HCT116 (cell line): Measurements from ENCODE around the gene CCDC157. TPM values are rescaled to one million over a fixed set of nuclear protein-coding genes. Genes with fewer than 3 reads are reported as not detected.

Experiments
- ATAC-seq: fragments of 200-7000 bp; cut with Tn5 transposase; 2 replicates; pipeline ENCODE4 v1.9.1; 2020; ENCODE audit warnings: mild to moderate bottlenecking, moderate library complexity
- BruUV-seq: library from RNA; stranded (reverse); fragments of 400-500 nt; replicated peaks from 2 replicates; lab custom pipeline; 2021; lab: Mats Ljungman, UMichigan
- CTCF ChIA-PET: fragments of 300-600 bp; sonication (Branson Sonifier 250); formaldehyde crosslinking; loops from one replicate; lab custom pipeline; 2021; ENCODE audit warnings: antibody characterized with exemption; lab: Charles Lee
- POLR2A ChIA-PET: fragments of 300-600, 350-600 bp; sonication (Branson Sonifier 250); formaldehyde crosslinking; loops from one replicate; lab custom pipeline; 2021; ENCODE audit warnings: antibody characterized with exemption; lab: Charles Lee
- RAD21 ChIA-PET, 2 experiments: fragments of 300-600 bp; sonication (Branson Sonifier 250); formaldehyde crosslinking; loops; one replicate each; lab custom pipeline; 2023; ENCODE audit warnings: low total read pairs in 2 of 2; ENCODE audit not compliant: uncharacterized antibody in 2 of 2, unreplicated experiment in 2 of 2, low non-redundant PET in 1 of 2; lab: Charles Lee
- DNase-seq: peaks from one replicate; pipeline ENCODE4 v3.0.0-alpha.2; 2010; ENCODE audit warnings: low read depth, low spot score
- H2AFZ ChIP-seq: fragments of 200-600 bp; shearing (Covaris generic), sonication (generic); 2 replicates; pipeline ENCODE4 v1.6.1; 2017; ENCODE audit warnings: low read depth, mixed run types, mixed read lengths, antibody characterized with exemption, low read length; ENCODE audit not compliant: poor library complexity, severe bottlenecking
- H3K27ac ChIP-seq: 2 replicates; pipeline ENCODE4 v1.5.1; 2012; ENCODE audit warnings: low read depth, low read length
- H3K27me3 ChIP-seq: fragments of 200-600 bp; sonication (generic); 2 replicates; pipeline ENCODE4 v1.6.1; 2016; ENCODE audit warnings: mixed run types, low read length, mixed read lengths; ENCODE audit not compliant: insufficient read depth
- H3K36me3 ChIP-seq, 2 experiments: fragments of 200-500 bp in 1 of 2; fragments of 200-600 bp in 1 of 2; sonication (Bioruptor generic) in 1 of 2; sonication (generic) in 1 of 2; 2 replicates each; pipeline versions ENCODE4 v1.5.1 to v1.6.1; 2014 to 2016; ENCODE audit warnings: low read length in 2 of 2, inconsistent platforms in 1 of 2, mixed read lengths in 1 of 2, mixed run types in 1 of 2; ENCODE audit not compliant: insufficient read depth in 2 of 2, control insufficient read depth in 1 of 2
- H3K4me1 ChIP-seq, 2 experiments: fragments of 200-600 bp in 1 of 2; sonication (generic) in 1 of 2; 2 replicates each; pipeline versions ENCODE4 v1.5.1 to v1.6.1; 2012 to 2017; ENCODE audit warnings: low read length in 2 of 2, inconsistent platforms in 1 of 2, mild to moderate bottlenecking in 1 of 2, mixed read lengths in 1 of 2, mixed run types in 1 of 2, moderate library complexity in 1 of 2; ENCODE audit not compliant: insufficient read depth in 2 of 2, control insufficient read depth in 1 of 2
- H3K4me2 ChIP-seq: fragments of 200-600 bp; sonication (generic); 2 replicates; pipeline ENCODE4 v1.6.1; 2017; ENCODE audit warnings: mixed run types, low read length, mixed read lengths
- H3K4me3 ChIP-seq, 2 experiments: fragments of 200-600 bp in 1 of 2; sonication (generic) in 1 of 2; replicated peaks in 1 of 2; 2 replicates each; pipeline ENCODE4 v1.5.1; 2011 to 2016; ENCODE audit warnings: low read length in 2 of 2, control low read depth in 1 of 2, low read depth in 1 of 2, mild to moderate bottlenecking in 1 of 2, mixed read lengths in 1 of 2, mixed run types in 1 of 2
- H3K79me2 ChIP-seq: fragments of 200-600 bp; sonication (generic); 2 replicates; pipeline ENCODE4 v1.6.1; 2017; ENCODE audit warnings: mild to moderate bottlenecking, mixed run types, low read length, moderate library complexity, mixed read lengths; ENCODE audit not compliant: insufficient read depth
- H3K9ac ChIP-seq: fragments of 200-600 bp; sonication (generic); 2 replicates; pipeline ENCODE4 v1.6.1; 2016; ENCODE audit warnings: low read length, mixed read lengths
- H3K9me2 ChIP-seq: fragments of 200-600 bp; sonication (generic), shearing (Covaris generic); 2 replicates; pipeline ENCODE4 v1.6.1; 2017; ENCODE audit warnings: mixed run types, mild to moderate bottlenecking, moderate library complexity; ENCODE audit not compliant: insufficient read depth
- H3K9me3 ChIP-seq, 2 experiments: fragments of 200-500 bp in 1 of 2; fragments of 200-600 bp in 1 of 2; sonication (Bioruptor generic) in 1 of 2; sonication (generic) in 1 of 2; 2 replicates each; pipeline ENCODE4 v1.6.1; 2014 to 2017; ENCODE audit warnings: low read length in 2 of 2, mixed read lengths in 2 of 2, inconsistent platforms in 1 of 2, low read depth in 1 of 2, mild to moderate bottlenecking in 1 of 2, mixed run types in 1 of 2, moderate library complexity in 1 of 2; ENCODE audit not compliant: control insufficient read depth in 1 of 2, insufficient read depth in 1 of 2
- H4K20me1 ChIP-seq: fragments of 200-600 bp; sonication (generic), shearing (Covaris generic); 2 replicates; pipeline ENCODE4 v1.6.1; 2017; ENCODE audit warnings: mixed run types, mild to moderate bottlenecking, moderate library complexity; ENCODE audit not compliant: insufficient read depth
- CBX3 ChIP-seq: IDR thresholded peaks from 2 replicates; pipeline ENCODE4 v1.6.1; 2012; ENCODE audit warnings: low read depth
- CEBPB ChIP-seq: IDR thresholded peaks from 2 replicates; pipeline ENCODE4 v1.6.1; 2012; ENCODE audit warnings: low read depth
- EGR1 ChIP-seq: IDR thresholded peaks from 2 replicates; pipeline ENCODE4 v1.6.1; 2012; ENCODE audit warnings: low read depth
- FOSL1 ChIP-seq: IDR thresholded peaks from 2 replicates; pipeline ENCODE4 v1.6.1; 2012; ENCODE audit warnings: low read depth
- REST ChIP-seq: IDR thresholded peaks from 2 replicates; pipeline ENCODE4 v1.6.1; 2012; ENCODE audit warnings: low read depth
- SRF ChIP-seq: IDR thresholded peaks from 2 replicates; pipeline ENCODE4 v1.6.1; 2012; ENCODE audit warnings: low read depth
- intact Hi-C: fragments of 100-400 bp; cut with micrococcal nuclease; formaldehyde crosslinking; loops from 2 replicates; pipeline ENCODE4 v1.10.0; 2022
- total RNA-seq: library from RNA; stranded (reverse); gene quantifications from one replicate; pipeline ENCODE4 v1.2.1, GENCODE V29; 2021; ENCODE audit not compliant: unreplicated experiment

The CCDC157 gene
- total RNA-seq, 1 experiment from 2014 or later, result 2.1 TPM

DNA sequence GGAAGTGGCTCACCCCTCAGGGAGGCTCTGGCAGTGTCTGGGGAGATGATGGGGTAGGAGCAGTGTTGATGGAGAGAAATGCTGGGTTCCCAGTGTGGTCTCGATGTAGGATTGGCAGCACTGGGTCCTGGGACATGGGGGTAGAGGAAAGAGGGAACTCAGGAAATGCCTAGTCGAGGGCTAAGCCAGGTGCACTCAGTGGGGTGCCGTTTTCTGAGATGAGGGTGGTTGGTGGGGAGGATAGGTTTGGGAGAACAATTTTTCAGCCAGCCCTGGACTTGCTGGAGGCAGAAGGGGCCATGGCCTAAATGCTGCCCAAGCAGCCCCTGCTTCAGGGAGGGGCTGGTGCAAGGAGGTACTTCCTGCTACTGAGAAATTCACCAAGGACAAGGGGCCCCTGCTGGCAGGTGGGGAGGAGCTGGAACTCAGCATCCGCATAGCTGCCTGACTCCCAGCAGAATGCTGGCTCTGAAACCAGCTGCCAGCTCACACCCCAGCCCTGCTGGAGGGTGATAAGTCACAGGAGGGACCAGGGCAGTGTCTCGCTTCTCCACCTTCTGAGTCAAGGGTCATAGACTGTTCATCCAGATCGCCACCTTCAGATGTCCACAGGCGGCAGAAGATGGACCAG is 6.0 kb downstream of the CCDC157 start (continued):
- no peak for TF ChIP-seq REST
- TF ChIP-seq EGR1, result no peak

DNA sequence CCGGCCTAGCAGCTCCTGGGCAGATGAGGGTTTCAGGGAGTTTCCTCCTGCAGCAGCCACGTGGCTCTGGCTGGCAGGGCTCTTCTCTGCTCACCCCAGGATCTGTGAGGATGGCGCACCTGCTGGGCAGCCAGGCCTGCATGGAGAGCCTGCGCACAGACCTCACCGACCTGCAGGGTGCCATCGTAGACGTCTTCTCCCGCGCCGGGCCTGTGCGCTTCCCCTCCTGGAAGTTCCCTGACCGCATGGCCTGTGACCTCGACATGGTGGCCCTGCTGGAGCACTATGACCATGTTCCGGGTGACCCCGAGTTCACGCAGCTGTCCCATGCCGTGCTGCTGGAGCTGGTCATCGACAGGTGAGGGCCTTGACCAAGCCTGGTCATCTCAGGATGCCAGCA is 9.1 kb downstream of the CCDC157 start:
- Histone ChIP-seq H3K9me2 (no peaks in the 10 kb centered on the region), H3K9ac (no peak overlapping the region), H3K4me2 (no peak overlapping the region), H3K36me3 (no peaks in the 10 kb centered on the region), H2AFZ (no peak overlapping the region), H3K9me3 (no peaks in the 10 kb centered on the region), H3K27me3 (no peaks in the 10 kb centered on the region), H3K4me3 (no peak overlapping the region), H4K20me1 (no peaks in the 10 kb centered on the region), H3K79me2 (no peaks in the 10 kb centered on the region), H3K27ac (no peak overlapping the region), H3K4me1 (no peaks in the 10 kb centered on the region; a peak in 1 of 4 replicates)
- CTCF ChIA-PET, result no interaction called here
- RAD21 ChIA-PET, result no interaction called here
- no TSS peak for BruUV-seq
- no peak for ATAC-seq
- TF ChIP-seq CEBPB (no peak), CBX3 (no peak), SRF (no peak), FOSL1 (no peak)
- POLR2A ChIA-PET, result no interaction called here
- intact Hi-C loops, result no loop called here
- DNase-seq, result no peak
